GM19193 (cell line): Measurements from ENCODE around the gene ITPR2.

ENCODE experiments used
- POLR2A ChIP-seq: IDR thresholded peaks from 4 replicates; pipeline ENCODE4 v1.6.1; 2011; ENCODE audit not compliant: insufficient read depth, insufficient read length; ENCODE audit errors: extremely low read depth

ITPR2 gene

DNA sequence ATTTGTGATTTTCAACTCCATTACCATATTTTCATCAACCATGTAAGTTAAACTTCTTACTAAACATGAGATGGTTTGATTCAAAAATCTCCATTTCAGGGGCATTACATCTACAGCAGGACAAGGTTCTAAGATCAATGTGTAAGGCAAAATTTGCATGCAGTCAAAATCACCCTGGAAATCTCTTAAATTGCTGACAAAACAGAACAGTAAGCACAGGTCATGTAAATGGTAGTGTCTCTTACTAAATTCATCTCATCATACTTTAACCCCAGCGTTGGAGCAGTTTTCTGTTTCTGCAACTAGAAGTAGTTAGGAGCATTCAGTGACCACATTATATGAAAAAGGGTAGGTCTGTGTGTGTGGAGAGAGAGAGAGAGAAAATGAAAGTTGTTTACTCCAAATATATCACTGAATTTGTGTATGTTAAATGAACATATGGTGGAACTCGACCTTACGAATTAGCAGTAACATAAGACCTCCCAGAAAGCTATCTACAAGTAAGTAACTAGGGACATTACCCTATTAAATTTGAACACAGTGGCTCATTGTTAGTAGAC is 410.1 kb downstream of the ITPR2 start:
- TF ChIP-seq POLR2A, result no peak

DNA sequence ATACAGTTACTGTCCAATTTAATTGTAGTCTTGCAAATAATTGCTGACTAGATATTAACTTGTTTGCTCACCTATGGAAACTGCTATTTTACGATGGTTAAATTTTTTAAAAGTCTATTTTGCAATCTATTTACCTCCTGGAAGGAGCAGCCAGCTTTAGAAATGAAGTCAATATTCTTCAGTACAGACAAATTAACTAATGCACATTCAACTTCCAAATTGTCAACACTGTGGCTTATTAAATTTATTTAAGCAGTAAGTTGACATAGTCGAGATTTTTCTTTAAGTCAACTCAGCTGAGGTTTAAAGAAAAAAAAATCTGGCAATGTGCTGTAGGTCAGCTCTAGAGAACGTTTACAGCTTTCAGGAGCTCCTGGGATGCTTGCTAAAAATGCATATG is 416.4 kb downstream of the ITPR2 start:
- no peak for TF ChIP-seq POLR2A

DNA sequence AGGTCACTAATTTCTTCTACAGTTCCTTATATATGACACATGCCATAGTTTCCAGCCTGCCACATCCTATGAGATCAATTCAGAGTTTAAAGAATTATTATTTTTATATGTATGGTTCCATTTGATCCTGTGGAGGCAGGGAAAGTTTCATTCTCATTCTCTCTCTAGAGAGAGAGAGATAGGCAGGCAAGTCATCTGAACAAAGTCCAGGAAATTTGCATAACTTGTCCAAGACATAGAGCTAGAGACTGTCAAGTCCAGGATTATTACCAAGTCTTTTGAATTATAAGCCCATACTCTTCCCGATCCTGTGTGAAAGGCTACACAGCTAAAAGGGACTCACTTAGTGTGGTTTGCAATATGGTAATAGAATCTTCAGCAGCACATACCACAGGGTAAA is 422.3 kb downstream of the ITPR2 start:
- TF ChIP-seq POLR2A, result no peak

DNA sequence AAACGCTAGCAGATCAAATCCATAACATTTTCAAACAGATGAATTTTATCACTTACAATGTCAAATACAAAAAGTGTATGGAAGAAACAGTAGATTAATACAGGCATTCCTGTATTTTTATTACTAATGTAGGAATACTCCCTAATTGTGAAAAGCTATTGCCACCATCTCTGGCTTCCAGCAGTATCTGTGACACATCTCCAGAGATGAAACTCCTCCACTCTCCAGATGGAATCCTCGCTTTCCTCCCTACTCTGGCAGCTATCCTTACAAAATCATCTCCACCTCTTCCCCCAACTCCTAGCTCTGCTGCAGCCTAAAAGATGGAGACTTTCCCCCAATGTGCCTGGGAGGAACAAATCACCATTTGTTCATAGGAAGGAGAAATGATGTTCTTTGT is 426.2 kb downstream of the ITPR2 start:
- TF ChIP-seq POLR2A, result no peak

DNA sequence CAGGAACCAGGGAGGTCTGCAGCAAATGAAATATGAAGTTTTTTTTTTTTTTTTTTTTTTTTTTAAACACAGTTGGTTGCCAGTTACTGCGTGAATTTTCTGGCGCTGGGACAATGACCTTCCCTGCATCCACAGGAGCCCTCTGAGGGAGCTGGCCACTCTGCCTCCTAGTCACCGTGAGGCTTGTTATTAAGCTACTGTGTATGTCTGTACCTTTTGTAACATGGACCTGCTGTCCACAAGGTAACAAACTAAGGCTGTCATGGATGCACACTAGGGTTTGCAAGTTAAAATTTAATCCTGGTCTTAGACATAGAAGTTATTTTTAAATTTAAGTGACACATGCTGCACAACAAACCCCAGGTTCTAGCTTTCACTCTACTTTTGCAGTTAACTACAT is 426.6 kb downstream of the ITPR2 start:
- TF ChIP-seq POLR2A, result no peak

DNA sequence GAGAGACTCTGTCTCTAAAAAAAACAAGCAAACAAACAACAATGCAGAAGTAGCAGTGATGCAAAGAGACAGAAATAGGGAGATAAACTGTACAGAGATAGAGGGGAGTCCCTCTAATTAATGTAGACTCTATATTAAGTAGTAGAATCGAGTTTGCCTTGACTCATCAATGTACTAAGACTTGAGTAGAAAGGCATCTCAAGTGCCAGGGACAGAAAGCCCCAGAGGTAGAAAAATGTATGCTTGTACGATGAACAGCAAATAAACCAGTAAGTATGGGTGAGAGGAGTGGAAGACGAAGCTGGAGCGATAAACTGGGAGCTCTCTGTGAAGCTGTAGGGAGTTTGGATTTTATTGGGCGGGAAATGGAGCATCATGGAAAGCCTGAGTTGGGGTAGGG is 429.4 kb downstream of the ITPR2 start:
- no peak for TF ChIP-seq POLR2A

DNA sequence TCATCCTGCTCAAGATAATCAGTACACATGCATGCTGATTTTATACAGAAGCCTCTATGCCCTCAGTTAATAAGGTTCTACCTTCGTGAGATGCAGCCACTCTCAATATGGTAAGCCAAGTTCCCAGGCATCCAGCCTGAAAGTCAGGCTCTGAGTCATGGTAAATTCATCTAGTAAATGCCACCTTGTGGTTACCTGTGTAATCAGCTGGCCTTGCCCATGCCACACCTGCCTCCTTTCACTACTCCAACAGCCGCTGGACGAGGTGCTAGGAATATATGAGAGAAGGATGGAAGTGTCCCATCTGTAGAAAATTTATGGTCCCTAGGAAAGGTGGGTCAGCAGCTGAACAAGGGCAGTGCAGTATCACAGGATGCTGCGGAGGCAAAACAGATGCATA is 430.3 kb downstream of the ITPR2 start:
- no peak for TF ChIP-seq POLR2A

DNA sequence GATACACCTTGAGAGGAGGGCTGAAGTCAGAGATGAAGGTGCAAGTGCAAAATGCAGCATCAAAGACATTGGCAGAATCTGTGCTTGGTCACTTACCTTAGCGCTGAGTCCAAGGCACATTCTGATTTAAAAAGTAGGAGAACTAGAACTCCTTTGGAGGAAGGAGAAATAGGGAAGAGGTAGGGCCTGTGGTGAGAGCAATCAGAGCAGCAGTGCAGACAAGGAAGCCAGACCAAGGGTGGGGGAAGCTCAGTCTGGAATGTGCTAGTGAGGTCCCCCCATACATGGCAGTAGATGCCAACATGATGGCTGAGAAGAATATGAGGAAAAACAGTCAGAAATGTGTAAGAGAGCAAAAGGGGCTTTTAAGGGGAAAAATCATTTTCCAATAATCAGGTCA is 431.1 kb downstream of the ITPR2 start:
- TF ChIP-seq POLR2A, result no peak

DNA sequence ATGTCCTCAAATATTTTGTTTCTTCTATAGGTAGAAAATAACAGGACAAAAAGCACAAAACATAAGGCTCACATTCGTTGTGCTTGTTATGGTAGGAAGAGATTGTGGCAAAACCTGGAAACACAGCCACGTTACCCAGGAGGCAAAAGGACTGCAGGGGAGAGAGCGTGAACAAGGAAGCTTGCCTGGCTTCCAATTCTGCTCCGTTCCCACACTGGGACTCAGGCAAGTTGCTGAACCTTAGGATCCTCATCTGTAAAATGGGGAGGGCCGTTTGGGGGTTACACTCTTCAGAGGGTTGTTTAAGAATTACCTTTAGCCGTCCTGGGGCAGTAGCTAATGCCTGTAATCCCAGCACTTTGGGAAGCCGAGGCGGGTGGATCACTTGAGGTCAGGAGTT is 432.4 kb downstream of the ITPR2 start:
- no peak for TF ChIP-seq POLR2A

DNA sequence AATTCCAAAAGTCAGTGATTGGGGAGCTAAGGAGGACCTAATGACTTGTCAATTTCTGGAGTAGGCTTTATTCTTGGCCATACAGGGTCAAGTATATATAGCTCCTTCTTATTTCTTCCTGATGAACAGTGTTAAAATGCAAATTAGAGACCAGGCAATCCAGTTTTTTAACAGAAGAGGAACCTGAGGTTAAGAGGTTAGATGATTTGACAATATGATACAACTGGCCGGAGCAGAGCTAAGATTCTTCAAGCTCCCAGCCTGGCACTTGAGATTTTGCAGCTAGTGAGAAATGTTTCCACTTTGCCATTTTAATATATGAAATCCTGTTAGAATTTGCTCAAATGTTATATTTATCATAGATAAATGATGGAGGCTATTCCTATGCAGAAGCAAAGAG is 433.6 kb downstream of the ITPR2 start:
- TF ChIP-seq POLR2A, result no peak

DNA sequence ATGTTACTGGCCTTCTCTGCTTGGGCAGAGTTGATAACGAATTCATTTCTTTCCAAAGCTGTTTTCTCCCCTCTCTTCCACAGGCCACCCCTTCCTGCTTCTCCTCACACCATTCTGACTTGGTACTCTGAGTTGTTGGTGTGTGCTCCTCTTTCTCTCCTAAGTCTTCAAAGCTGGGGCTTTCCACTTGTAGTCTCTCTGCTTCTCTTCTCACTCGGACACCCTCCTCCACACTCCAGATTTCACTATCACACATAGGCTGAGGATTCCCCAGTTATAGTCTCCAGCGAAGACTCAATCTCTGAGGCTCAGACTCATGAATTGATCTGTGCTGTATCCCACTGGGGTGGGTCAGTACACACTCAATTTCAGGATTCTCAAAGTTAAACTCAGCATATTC is 436.6 kb downstream of the ITPR2 start:
- TF ChIP-seq POLR2A, result no peak

DNA sequence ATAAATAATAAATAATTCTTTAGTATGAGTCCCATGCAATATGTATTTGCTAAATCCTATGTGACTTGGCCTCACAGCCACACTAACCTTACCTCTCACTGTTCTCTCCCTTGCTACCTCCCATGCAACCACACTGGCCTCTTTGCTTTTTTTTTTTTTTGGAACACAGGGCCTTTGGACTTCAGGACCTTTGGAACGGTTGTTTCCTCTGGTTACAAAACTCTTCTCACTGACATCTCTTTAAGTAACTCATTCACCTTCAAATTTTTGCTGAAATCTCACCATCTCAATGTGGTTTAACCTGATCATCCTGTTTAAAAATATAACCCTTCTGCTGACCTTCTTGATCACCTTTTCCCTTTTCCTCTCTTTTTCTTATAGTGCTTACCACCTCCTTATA is 443.7 kb downstream of the ITPR2 start:
- no peak for TF ChIP-seq POLR2A

DNA sequence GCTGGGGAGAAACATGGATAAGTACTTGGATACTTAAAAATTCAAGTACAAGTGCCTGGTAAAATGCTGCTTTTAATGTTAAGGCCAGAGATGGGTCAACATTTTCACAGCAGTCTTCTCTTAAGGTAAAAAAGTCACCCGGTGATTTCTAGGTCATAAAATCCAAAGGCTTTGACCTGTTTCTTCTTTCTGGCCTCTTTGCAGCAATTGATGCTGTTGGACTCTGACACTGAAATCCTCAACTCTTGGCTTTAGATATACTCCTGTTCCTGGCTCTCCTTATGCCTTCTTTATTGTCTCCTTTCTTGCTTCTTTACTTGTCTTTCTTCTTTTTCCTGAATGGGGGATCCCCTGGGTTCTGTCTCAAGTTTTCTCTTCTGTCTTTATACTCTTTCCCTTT is 448.5 kb downstream of the ITPR2 start:
- no peak for TF ChIP-seq POLR2A

DNA sequence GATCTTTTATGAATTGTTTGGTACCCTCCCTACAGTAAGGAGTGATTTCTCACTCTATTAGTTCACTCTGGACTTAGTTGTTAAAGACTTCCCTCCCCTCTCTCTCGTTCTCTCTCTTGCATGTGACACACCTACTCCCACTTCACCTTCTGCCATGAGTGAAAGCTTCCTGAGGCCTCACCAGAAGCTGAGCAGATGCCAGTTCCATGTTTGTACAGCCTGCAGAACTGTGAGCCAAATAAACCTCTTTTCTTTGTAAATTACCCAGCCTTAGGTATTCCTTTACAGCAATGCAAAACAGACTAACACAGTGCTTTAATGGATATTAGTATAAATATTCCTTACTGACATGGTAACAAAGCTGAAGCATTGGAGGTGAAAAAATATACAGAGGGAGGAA is 450.0 kb downstream of the ITPR2 start:
- TF ChIP-seq POLR2A, result no peak

DNA sequence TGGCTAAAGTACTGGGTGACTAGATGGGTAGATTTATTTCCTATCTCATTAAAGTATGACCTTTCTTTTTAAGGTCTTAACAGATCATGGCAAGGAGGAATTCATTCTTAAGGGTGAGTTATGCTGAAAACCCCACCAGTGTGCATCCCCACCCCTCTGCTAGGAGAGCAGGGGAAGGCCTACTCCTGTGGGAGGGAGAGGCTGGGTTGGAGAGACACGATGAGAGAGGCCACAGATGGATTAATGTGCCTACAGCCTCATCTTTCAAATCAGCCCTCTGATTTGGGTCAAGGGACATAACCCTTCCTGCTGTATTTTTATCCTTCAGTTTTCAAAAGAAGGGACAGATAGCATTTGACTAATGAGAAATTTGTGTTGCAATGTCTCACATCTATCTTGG is 452.1 kb downstream of the ITPR2 start:
- TF ChIP-seq POLR2A, result no peak

DNA sequence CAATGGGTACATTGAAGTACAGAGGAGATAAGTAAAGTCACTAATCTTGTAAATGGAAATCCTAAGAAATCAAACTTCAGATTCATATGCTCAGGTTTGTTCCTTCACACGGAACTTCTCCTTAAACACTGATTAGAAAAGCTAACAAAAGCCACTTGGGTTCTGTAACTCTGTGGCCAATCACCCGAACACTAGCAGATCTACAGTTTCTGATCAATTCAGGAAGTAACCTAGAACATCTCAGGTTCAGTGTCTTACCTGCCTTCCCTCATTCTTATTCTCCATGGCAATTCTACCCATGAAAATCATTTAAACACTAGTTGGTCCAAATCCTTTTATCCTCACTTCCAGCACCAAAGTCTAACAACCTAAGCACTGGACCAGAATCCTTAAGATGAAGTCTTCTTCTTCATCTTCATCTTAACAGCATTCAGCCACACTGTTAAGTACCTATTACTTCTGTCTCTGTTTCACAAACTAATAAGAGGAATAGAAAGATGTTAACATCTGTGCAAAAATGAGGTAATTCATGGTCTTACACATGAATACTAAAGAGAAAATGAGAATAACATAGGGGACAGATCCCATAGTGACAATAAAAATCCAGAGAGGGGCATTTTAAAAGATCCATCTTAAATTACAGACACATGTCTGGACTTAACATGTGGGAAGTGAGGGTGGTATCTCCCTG is 453.1 kb downstream of the ITPR2 start:
- no peak for TF ChIP-seq POLR2A

DNA sequence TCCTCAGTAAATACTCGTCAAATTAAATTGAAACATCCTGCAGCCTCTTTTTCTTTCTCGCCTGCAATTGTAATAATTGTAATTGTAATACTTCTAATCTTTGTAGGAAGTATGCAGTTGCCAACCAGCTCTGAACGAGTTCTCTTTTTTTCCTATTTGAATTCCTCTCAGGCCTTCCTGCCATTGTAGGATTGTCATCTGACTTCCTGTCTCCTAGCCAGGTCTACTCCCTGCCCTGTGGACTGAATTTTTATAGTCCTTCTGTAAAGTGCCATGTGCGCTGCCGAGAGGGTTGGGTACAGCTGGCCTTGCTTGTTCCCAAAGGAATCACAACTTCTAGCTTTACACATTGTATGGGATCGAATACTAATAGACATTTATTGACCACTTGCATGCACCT is 454.3 kb downstream of the ITPR2 start:
- no peak for TF ChIP-seq POLR2A
